Measurements from ENCODE around the gene NAA16.

DNA sequence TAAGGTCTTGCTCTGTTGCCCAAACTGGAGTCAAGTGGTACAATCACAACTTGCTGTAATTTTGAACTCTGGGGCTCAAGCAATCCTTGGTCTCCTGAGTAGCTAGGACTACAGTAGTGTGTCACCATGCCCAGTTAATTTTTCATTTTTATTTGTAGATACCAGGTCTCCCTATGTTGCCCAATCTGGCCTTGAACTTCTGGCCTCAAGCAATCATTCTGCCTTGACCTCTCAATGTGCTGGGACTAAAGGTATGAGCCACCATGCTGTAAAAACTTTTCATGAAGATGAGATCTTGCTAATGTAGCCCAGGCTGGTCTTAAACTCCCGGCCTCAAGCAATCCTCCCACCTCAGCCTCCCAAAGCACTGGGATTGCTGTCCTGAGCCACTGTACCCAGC lies 15.1 kb upstream of the NAA16 start:
- TF ChIP-seq, protein P1, sequence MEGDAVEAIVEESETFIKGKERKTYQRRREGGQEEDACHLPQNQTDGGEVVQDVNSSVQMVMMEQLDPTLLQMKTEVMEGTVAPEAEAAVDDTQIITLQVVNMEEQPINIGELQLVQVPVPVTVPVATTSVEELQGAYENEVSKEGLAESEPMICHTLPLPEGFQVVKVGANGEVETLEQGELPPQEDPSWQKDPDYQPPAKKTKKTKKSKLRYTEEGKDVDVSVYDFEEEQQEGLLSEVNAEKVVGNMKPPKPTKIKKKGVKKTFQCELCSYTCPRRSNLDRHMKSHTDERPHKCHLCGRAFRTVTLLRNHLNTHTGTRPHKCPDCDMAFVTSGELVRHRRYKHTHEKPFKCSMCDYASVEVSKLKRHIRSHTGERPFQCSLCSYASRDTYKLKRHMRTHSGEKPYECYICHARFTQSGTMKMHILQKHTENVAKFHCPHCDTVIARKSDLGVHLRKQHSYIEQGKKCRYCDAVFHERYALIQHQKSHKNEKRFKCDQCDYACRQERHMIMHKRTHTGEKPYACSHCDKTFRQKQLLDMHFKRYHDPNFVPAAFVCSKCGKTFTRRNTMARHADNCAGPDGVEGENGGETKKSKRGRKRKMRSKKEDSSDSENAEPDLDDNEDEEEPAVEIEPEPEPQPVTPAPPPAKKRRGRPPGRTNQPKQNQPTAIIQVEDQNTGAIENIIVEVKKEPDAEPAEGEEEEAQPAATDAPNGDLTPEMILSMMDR (IDR thresholded peaks at IDR 0.05): no peak
- no peak for TF ChIP-seq POLR2A (IDR thresholded peaks at IDR 0.05)
